Natural killer cell (primary cell): ENCODE measurements around the gene SLFN12L. TPM values are rescaled to one million over a fixed set of nuclear protein-coding genes. Genes with fewer than 3 reads are reported as not detected.

Source experiments
- ATAC-seq, 3 donors: fragments of 150-1000 bp in 2 of 3; fragments of 200-7000 bp in 1 of 3; cut with Tn5 transposase; 1 replicate in 1 of 3; 2 replicates in 2 of 3; pipeline ENCODE4 v1.10.0; 2021; ENCODE audit warnings: mild to moderate bottlenecking in 2 of 3, moderate library complexity in 2 of 3
- DNase-seq, 2 donors: peaks; one replicate each; pipeline versions ENCODE4 v3.0.0 to v3.0.0-alpha.2; 2013 to 2021; ENCODE audit warnings: mixed read lengths in 1 of 2
- H3K27ac ChIP-seq: one replicate; pipeline ENCODE4 v1.5.1; 2013; ENCODE audit warnings: mild to moderate bottlenecking, low read length
- H3K27me3 ChIP-seq: one replicate; pipeline ENCODE4 v1.6.1; 2013; ENCODE audit warnings: low read length; ENCODE audit not compliant: control insufficient read depth, insufficient read depth
- H3K36me3 ChIP-seq: one replicate; pipeline ENCODE4 v1.6.1; 2013; ENCODE audit warnings: low read length; ENCODE audit not compliant: control insufficient read depth, insufficient read depth
- H3K4me1 ChIP-seq: one replicate; pipeline ENCODE4 v1.6.1; 2013; ENCODE audit warnings: low read length; ENCODE audit not compliant: control insufficient read depth, insufficient read depth
- H3K4me3 ChIP-seq: one replicate; pipeline ENCODE4 v1.5.1; 2013; ENCODE audit warnings: low read length
- H3K9me3 ChIP-seq: one replicate; pipeline ENCODE4 v1.6.1; 2013; ENCODE audit warnings: low read length; ENCODE audit not compliant: control insufficient read depth, insufficient read depth
- H3K27ac Mint-ChIP-seq, 2 donors: one replicate each; pipeline ENCODE4 v1.8.0; 2022; ENCODE audit warnings: mild to moderate bottlenecking in 2 of 2, mixed read lengths in 2 of 2, moderate library complexity in 1 of 2
- H3K27me3 Mint-ChIP-seq, 2 donors: one replicate each; pipeline ENCODE4 v1.8.0; 2022; ENCODE audit warnings: low read depth in 2 of 2, mixed read lengths in 2 of 2
- H3K36me3 Mint-ChIP-seq: one replicate; pipeline ENCODE4 v1.8.0; 2022; ENCODE audit warnings: mixed read lengths
- H3K4me1 Mint-ChIP-seq, 2 donors: one replicate each; pipeline ENCODE4 v1.8.0; 2022; ENCODE audit warnings: mixed read lengths in 2 of 2
- H3K4me3 Mint-ChIP-seq: one replicate; pipeline ENCODE4 v1.8.0; 2022; ENCODE audit warnings: mild to moderate bottlenecking, moderate library complexity, mixed read lengths
- H3K9me3 Mint-ChIP-seq, 2 donors: one replicate each; pipeline ENCODE4 v1.8.0; 2022; ENCODE audit warnings: mixed read lengths in 2 of 2
- WGBS: methylation state at CpG from one replicate; pipeline ENCODE4 v1.1.7; 2013; ENCODE audit warnings: missing lambda C conversion rate; ENCODE audit not compliant: insufficient coverage; 5-methylcytosine and 5-hydroxymethylcytosine counted together
- intact Hi-C: fragments of 100-400 bp; cut with micrococcal nuclease; formaldehyde crosslinking; loops from one replicate; pipeline ENCODE4 v1.14.2; 2022
- total RNA-seq, 4 donors: library from RNA; stranded (reverse); fragments of 120-200 nt in 1 of 4; gene quantifications; one replicate each; pipeline versions ENCODE4 v1.2.3 to v1.2.4, GENCODE V29; 2013 to 2022
- TF ChIP-seq, protein P1 (sequence below): fragments of 200-600 bp; IDR thresholded peaks from one replicate; pipeline ENCODE4 v1.8.0; 2022; ENCODE audit warnings: antibody characterized with exemption

The SLFN12L gene
- total RNA-seq, 3 donors from 2014 or later (not counting 1 experiment from before 2014, with no cell fraction given), result 126 to 174 (median 130) TPM

DNA sequence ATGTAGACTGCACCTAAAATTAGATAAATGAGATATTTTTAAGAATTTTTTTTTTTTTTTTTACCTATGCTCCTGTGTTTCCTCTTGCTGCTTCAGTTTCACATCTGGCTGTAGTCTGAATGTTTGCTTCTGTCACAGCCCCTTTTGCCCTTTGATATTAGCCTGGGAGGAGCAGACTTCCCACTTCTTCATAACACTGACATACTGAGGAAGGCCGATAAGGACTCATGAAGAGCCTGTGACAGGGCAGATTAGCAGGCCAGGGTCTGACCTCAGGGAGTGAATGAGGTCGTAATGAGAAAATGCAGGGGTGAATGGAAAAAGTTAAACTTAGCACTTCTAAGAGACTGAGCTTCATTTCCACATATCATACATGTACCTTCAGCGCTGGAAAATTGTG, 23.2 kb upstream of the SLFN12L start, which contains the start of gene SLFN14:
Gene SLFN14, minus strand, starts transcription at position 117 of the 400 bp plus-strand sequence. CDS start 2,757 bp downstream, outside the sequence.
- H3K36me3 Mint-ChIP-seq, result no peaks in the 10 kb centered on the region
- no peak for DNase-seq
- intact Hi-C loops, result no loop called here
- Histone ChIP-seq H3K9me3 (no peaks in the 10 kb centered on the region), H3K27me3 (peaks cover 2% of the 10 kb centered on the region), H3K4me1 (no peaks in the 10 kb centered on the region), H3K27ac (no peak within 1 kb of the TSS), H3K36me3 (no peaks in the 10 kb centered on the region), H3K4me3 (no peak within 1 kb of the TSS)
- H3K4me1 Mint-ChIP-seq, result no peaks in the 10 kb centered on the region
- no peak within 1 kb of the TSS for H3K4me3 Mint-ChIP-seq
- TF ChIP-seq, protein P1, sequence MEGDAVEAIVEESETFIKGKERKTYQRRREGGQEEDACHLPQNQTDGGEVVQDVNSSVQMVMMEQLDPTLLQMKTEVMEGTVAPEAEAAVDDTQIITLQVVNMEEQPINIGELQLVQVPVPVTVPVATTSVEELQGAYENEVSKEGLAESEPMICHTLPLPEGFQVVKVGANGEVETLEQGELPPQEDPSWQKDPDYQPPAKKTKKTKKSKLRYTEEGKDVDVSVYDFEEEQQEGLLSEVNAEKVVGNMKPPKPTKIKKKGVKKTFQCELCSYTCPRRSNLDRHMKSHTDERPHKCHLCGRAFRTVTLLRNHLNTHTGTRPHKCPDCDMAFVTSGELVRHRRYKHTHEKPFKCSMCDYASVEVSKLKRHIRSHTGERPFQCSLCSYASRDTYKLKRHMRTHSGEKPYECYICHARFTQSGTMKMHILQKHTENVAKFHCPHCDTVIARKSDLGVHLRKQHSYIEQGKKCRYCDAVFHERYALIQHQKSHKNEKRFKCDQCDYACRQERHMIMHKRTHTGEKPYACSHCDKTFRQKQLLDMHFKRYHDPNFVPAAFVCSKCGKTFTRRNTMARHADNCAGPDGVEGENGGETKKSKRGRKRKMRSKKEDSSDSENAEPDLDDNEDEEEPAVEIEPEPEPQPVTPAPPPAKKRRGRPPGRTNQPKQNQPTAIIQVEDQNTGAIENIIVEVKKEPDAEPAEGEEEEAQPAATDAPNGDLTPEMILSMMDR, result no peak
- peaks cover 14 to 27% of the 10 kb centered on the region in 2 donors for H3K27me3 Mint-ChIP-seq
- no peak for ATAC-seq
- no peak within 1 kb of the TSS for H3K27ac Mint-ChIP-seq
- 33% methylated on average over 1 of the region's 3 CpGs for WGBS
- no peaks in the 10 kb centered on the region for H3K9me3 Mint-ChIP-seq

DNA sequence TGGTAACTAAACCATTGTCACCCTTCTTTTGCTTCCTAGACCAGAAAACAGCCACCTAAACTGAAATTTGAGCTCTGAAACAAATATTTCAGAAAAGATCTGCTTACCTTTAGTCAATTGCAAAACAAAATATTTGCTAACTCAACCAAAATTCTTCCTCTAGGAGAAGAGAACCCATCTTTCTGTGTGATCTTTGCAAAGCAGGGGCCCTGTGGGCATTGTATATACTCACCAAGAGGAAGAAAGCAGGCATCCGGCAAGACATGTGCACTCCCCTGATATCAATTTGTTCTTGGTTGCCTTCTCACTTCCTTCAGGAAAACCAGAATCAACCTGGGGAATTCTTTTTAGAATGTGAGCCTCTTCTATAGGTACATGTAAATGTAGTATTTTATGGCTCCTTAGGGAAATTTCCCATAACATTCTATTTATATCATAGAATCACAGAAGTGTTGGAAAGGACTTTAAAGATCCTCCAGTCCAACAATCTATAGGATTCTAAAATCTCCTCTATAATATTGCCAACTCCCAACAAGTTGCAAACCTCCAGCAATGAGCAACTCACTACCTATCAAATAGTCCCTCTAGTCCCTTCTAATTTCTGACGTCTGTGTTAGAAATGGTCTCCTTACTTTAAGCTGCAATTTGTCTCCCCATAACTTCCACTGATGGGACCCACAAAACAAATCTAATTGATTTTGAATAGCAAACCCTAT, 22.2 kb upstream of the SLFN12L start:
- ATAC-seq (no peak), DNase-seq (no peak)
- Histone ChIP-seq H3K4me3 (no peak overlapping the region), H3K4me1 (no peaks in the 10 kb centered on the region), H3K27me3 (peaks cover 2% of the 10 kb centered on the region), H3K36me3 (no peaks in the 10 kb centered on the region), H3K9me3 (no peaks in the 10 kb centered on the region), H3K27ac (no peak overlapping the region)
- H3K4me3 Mint-ChIP-seq, result no peak overlapping the region
- H3K36me3 Mint-ChIP-seq, result no peaks in the 10 kb centered on the region
- no peaks in the 10 kb centered on the region for H3K9me3 Mint-ChIP-seq
- H3K27ac Mint-ChIP-seq, result no peak overlapping the region
- peaks cover 14 to 27% of the 10 kb centered on the region in 2 donors for H3K27me3 Mint-ChIP-seq
- TF ChIP-seq, protein P1, result no peak
- WGBS, result 64% methylated on average over 2 of the region's 2 CpGs
- no peaks in the 10 kb centered on the region for H3K4me1 Mint-ChIP-seq
- intact Hi-C loops, result no loop called here

DNA sequence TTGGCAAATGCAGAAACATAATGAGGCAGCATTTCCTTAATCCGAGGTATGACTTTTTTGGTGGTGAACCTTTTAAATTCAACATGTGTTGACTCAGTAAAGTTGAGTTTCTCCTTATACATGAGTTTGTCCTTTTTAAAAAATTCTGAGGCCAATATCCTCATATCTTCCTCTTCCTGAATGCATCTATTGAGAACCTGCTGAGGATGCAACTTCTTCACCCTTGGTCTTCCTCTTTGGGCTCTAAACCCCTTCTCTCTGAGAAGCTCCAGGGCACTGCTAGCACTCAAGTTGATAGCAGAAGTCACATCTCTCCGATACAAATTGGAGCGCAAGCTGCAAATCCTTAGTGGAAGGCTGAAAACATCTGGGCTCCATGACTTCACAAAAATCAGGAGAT, 19.9 kb upstream of the SLFN12L start:
- H3K27ac ChIP-seq, result no peak overlapping the region
- Mint-ChIP-seq H3K27ac (no peak overlapping the region), H3K27me3 (peaks cover 14 to 18% of the 10 kb centered on the region in 2 donors), H3K4me1 (no peaks in the 10 kb centered on the region), H3K4me3 (no peak overlapping the region), H3K9me3 (no peaks in the 10 kb centered on the region), H3K36me3 (no peaks in the 10 kb centered on the region)
- TF ChIP-seq, protein P1, result no peak
- H3K36me3 ChIP-seq, result no peaks in the 10 kb centered on the region
- peaks cover 2% of the 10 kb centered on the region for H3K27me3 ChIP-seq
- H3K9me3 ChIP-seq, result no peaks in the 10 kb centered on the region
- intact Hi-C loops, result no loop called here
- no peaks in the 10 kb centered on the region for H3K4me1 ChIP-seq
- 77% methylated on average over 3 of the region's 3 CpGs for WGBS
- H3K4me3 ChIP-seq, result no peak overlapping the region
- no peak for DNase-seq
- ATAC-seq, result no peak

DNA sequence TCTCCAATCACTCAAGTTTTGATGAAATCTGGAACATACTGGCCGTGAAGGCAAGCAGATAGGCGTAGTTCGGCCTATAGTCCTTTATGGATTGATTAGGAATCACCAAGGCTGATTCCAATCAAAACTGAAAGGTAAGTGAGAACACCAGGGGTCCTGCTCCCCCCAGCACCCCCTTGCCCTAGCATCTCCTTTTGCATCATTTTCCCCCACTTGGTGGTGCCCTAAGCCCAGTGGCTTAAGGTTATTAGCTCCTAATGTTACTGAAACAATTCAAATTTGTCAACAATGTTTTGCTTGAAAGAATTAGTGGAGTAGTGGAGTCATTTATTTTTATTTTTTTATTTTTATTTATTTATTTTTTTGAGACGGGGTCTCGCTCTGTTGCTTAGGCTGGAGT, 18.2 kb upstream of the SLFN12L start:
- DNase-seq (peak in 1 of 2 donors; percentile 37), ATAC-seq (no peak)
- Mint-ChIP-seq H3K4me3 (no peak overlapping the region), H3K9me3 (no peaks in the 10 kb centered on the region), H3K4me1 (no peaks in the 10 kb centered on the region), H3K27me3 (peaks cover 12 to 18% of the 10 kb centered on the region in 2 donors), H3K36me3 (no peaks in the 10 kb centered on the region), H3K27ac (no peak overlapping the region)
- WGBS, result 100% methylated on average over 3 of the region's 5 CpGs
- intact Hi-C loops, result no loop called here
- Histone ChIP-seq H3K9me3 (no peaks in the 10 kb centered on the region), H3K4me1 (no peaks in the 10 kb centered on the region), H3K4me3 (no peak overlapping the region), H3K27me3 (peaks cover 2% of the 10 kb centered on the region), H3K27ac (no peak overlapping the region), H3K36me3 (no peaks in the 10 kb centered on the region)
- TF ChIP-seq, protein P1, result no peak
